Endodermal cell (in vitro differentiated cells): ENCODE data around the gene TTLL11. TPM values are rescaled to one million over a fixed set of nuclear protein-coding genes. Genes with fewer than 3 reads are reported as not detected.

Experiments
- DNase-seq: peaks from one replicate; pipeline ENCODE4 v3.0.0-alpha.2; 2017
- H3K27ac ChIP-seq: 2 replicates; pipeline ENCODE4 v1.5.1; 2013; ENCODE audit warnings: mild to moderate bottlenecking, low read depth, low read length, moderate library complexity
- H3K27me3 ChIP-seq: 2 replicates; pipeline ENCODE4 v1.6.1; 2013; ENCODE audit warnings: mild to moderate bottlenecking, low read length, moderate library complexity; ENCODE audit not compliant: insufficient read depth, control insufficient read depth, poor library complexity, severe bottlenecking
- H3K36me3 ChIP-seq: 2 replicates; pipeline ENCODE4 v1.7.0; 2013; ENCODE audit warnings: mild to moderate bottlenecking, low read length, moderate library complexity; ENCODE audit not compliant: control insufficient read depth, insufficient read depth
- H3K4me1 ChIP-seq: one replicate; pipeline ENCODE4 v1.7.0; 2013; ENCODE audit warnings: low read length; ENCODE audit not compliant: control insufficient read depth, insufficient read depth
- H3K4me3 ChIP-seq: 2 replicates; pipeline ENCODE4 v1.5.1; 2013; ENCODE audit warnings: mild to moderate bottlenecking, low read length, moderate library complexity
- H3K9ac ChIP-seq: 2 replicates; pipeline ENCODE4 v1.6.1; 2013; ENCODE audit warnings: mild to moderate bottlenecking, low read length, moderate library complexity; ENCODE audit not compliant: poor library complexity, severe bottlenecking; ENCODE audit errors: extremely low read depth
- H3K9me3 ChIP-seq: 2 replicates; pipeline ENCODE4 v1.6.1; 2013; ENCODE audit warnings: mild to moderate bottlenecking, low read length, moderate library complexity; ENCODE audit not compliant: control insufficient read depth
- H3K27ac Mint-ChIP-seq: 2 replicates; pipeline ENCODE4 v1.8.0; 2020; ENCODE audit warnings: mixed read lengths
- H3K27me3 Mint-ChIP-seq: 2 replicates; pipeline ENCODE4 v1.8.0; 2021; ENCODE audit warnings: mild to moderate bottlenecking, mixed read lengths; ENCODE audit not compliant: insufficient read depth
- H3K36me3 Mint-ChIP-seq: 2 replicates; pipeline ENCODE4 v1.8.0; 2020; ENCODE audit warnings: low read depth, mixed read lengths
- H3K4me1 Mint-ChIP-seq: 2 replicates; pipeline ENCODE4 v1.8.0; 2020; ENCODE audit warnings: mixed read lengths
- H3K4me3 Mint-ChIP-seq: 2 replicates; pipeline ENCODE4 v1.8.0; 2020; ENCODE audit warnings: mild to moderate bottlenecking, moderate library complexity, mixed read lengths
- H3K9me3 Mint-ChIP-seq: 2 replicates; pipeline ENCODE4 v1.8.0; 2020; ENCODE audit warnings: mild to moderate bottlenecking, mixed read lengths
- WGBS, 2 experiments: methylation state at CpG; one replicate each; pipeline versions ENCODE4 v1.1.5 to v1.1.7; 2013; ENCODE audit warnings: missing lambda C conversion rate in 2 of 2, mixed read lengths in 1 of 2; ENCODE audit not compliant: insufficient coverage in 1 of 2, insufficient read length in 1 of 2; 5-methylcytosine and 5-hydroxymethylcytosine counted together
- total RNA-seq, 2 donors: library from RNA; stranded (reverse); fragmentation: NEBNext Ultra II Directional in 1 of 2; extraction: Animal tissue kit (Norgen Biotek cat#: 25700) in 1 of 2; gene quantifications; 2 replicates in 1 of 2; 3 replicates in 1 of 2; pipeline ENCODE4 v1.2.1, GENCODE V29; 2021
- TF ChIP-seq, protein P1 (sequence below): fragments of 200-600 bp; sonication (generic); conservative IDR thresholded peaks from 2 replicates; pipeline ENCODE4 v1.5.0; 2021; ENCODE audit warnings: antibody characterized with exemption, mild to moderate bottlenecking

The TTLL11 gene
- total RNA-seq, 2 donors from 2014 or later: 0.68 TPM; not detected in 1

GRCh38 chr9:122131401-122132001 is 38.4 kb upstream of the TTLL11 start:
- H3K36me3 Mint-ChIP-seq: no peaks in the 10 kb centered on the region
- no peaks in the 10 kb centered on the region for H3K9me3 Mint-ChIP-seq
- peak overlapping the region; percentile 19 for H3K4me3 Mint-ChIP-seq
- WGBS, 2 experiments: 32 to 38% methylated on average over 10 to 21 of the region's 21 CpGs
- Histone ChIP-seq H3K27me3 (peaks cover 14% of the 10 kb centered on the region), H3K4me1 (peaks cover 9% of the 10 kb centered on the region), H3K36me3 (no peaks in the 10 kb centered on the region), H3K9me3 (no peaks in the 10 kb centered on the region), H3K9ac (no peak overlapping the region), H3K4me3 (no peak overlapping the region), H3K27ac (no peak overlapping the region)
- DNase-seq: peak; percentile 93
- TF ChIP-seq, protein P1, sequence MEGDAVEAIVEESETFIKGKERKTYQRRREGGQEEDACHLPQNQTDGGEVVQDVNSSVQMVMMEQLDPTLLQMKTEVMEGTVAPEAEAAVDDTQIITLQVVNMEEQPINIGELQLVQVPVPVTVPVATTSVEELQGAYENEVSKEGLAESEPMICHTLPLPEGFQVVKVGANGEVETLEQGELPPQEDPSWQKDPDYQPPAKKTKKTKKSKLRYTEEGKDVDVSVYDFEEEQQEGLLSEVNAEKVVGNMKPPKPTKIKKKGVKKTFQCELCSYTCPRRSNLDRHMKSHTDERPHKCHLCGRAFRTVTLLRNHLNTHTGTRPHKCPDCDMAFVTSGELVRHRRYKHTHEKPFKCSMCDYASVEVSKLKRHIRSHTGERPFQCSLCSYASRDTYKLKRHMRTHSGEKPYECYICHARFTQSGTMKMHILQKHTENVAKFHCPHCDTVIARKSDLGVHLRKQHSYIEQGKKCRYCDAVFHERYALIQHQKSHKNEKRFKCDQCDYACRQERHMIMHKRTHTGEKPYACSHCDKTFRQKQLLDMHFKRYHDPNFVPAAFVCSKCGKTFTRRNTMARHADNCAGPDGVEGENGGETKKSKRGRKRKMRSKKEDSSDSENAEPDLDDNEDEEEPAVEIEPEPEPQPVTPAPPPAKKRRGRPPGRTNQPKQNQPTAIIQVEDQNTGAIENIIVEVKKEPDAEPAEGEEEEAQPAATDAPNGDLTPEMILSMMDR: no peak
- peak overlapping the region; percentile 80 for H3K27ac Mint-ChIP-seq
- peaks cover 29% of the 10 kb centered on the region for H3K4me1 Mint-ChIP-seq
- H3K27me3 Mint-ChIP-seq: peaks cover 32% of the 10 kb centered on the region

DNA sequence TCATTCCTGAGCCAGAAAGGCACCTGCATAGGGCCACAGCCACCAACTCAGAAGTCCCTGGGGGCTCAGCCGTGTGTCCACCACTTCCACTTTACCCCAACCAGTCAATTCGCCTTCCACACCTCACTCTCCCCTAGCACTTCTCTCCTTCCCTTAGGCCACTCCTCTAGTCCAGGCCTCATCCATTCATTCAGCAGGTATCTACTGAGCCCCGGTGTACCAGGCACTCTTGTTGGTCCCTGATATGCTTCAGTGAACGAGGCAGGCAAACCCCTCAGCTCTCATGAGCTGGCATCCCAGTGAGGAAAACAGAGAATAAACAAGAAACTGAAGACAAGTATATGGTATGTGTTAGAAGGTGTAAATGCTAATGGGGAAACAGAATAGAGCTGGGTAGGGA is 37.7 kb upstream of the TTLL11 start:
- peaks cover 38% of the 10 kb centered on the region for H3K27me3 Mint-ChIP-seq
- H3K4me3 ChIP-seq: no peak overlapping the region
- H3K36me3 Mint-ChIP-seq: no peaks in the 10 kb centered on the region
- H3K36me3 ChIP-seq: no peaks in the 10 kb centered on the region
- no peak for DNase-seq
- H3K27ac Mint-ChIP-seq: no peak overlapping the region
- no peak overlapping the region for H3K27ac ChIP-seq
- H3K9me3 Mint-ChIP-seq: no peaks in the 10 kb centered on the region
- WGBS, 2 experiments: 82% methylated on average over 4 of the region's 4 CpGs; no CpG with 5 or more reads in 1 of the 2 experiments
- H3K4me3 Mint-ChIP-seq: no peak overlapping the region
- TF ChIP-seq, protein P1: no peak
- peaks cover 36% of the 10 kb centered on the region for H3K4me1 Mint-ChIP-seq
- peaks cover 11% of the 10 kb centered on the region for H3K4me1 ChIP-seq
- no peaks in the 10 kb centered on the region for H3K9me3 ChIP-seq
- peaks cover 21% of the 10 kb centered on the region for H3K27me3 ChIP-seq
- H3K9ac ChIP-seq: no peak overlapping the region

DNA sequence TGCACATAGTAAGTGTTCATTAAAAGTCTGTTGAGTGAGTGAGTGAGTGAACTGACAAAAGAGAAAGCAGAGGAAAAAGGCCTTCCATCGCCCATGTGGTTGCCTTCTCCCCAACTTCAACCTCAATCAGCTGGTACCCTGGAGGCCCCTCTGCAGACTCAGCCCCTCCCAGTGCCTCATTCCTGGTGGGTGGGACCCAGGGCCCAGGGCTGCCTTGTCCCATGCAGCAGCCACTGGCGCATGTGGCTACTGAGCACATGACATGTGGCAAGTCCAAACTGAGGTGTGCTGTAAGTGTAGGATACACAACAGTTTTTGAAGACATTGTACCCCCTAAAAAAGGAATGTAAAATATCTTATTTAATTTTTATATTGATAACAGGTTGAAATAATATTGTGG is 36.9 kb upstream of the TTLL11 start:
- Mint-ChIP-seq H3K27ac (no peak overlapping the region), H3K36me3 (no peaks in the 10 kb centered on the region), H3K4me1 (peaks cover 31% of the 10 kb centered on the region), H3K4me3 (no peak overlapping the region), H3K9me3 (no peaks in the 10 kb centered on the region), H3K27me3 (peaks cover 47% of the 10 kb centered on the region)
- H3K27me3 ChIP-seq: peaks cover 28% of the 10 kb centered on the region
- no peak overlapping the region for H3K27ac ChIP-seq
- H3K4me1 ChIP-seq: peaks cover 9% of the 10 kb centered on the region
- H3K9me3 ChIP-seq: no peaks in the 10 kb centered on the region
- no peak overlapping the region for H3K4me3 ChIP-seq
- H3K9ac ChIP-seq: no peak overlapping the region
- TF ChIP-seq, protein P1: no peak
- no peaks in the 10 kb centered on the region for H3K36me3 ChIP-seq
- DNase-seq: no peak
- 93% methylated on average over 2 of the region's 2 CpGs; no CpG with 5 or more reads in 1 of the 2 experiments for WGBS, 2 experiments
